Activated T-helper 1 cell treated with anti-CD3 and anti-CD28 coated beads, Interleukin-12 subunit alpha, Interleukin-12 subunit beta, Interleukin-2, Interleukin-4 antibody, amounts not matched to agents 30 ng/mL and 10 ng/mL and 1 ng/mL, durations not matched to agents 14 hours and 24 hours and 36 hours (primary cell): ENCODE measurements around the gene HLA-DMA. TPM values are rescaled to one million over a fixed set of nuclear protein-coding genes. Genes with fewer than 3 reads are reported as not detected.
A peak's percentile ranks its signal among the peaks of the same experiment; 100 is the strongest.

Experiments
- DNase-seq: peaks from one replicate; pipeline ENCODE4 v3.0.0; 2021; ENCODE audit warnings: low spot score
- H3K27ac Mint-ChIP-seq: one replicate; pipeline ENCODE4 v1.8.0; 2021; ENCODE audit warnings: mild to moderate bottlenecking, mixed read lengths
- H3K27me3 Mint-ChIP-seq: one replicate; pipeline ENCODE4 v1.8.0; 2022; ENCODE audit warnings: mild to moderate bottlenecking, moderate library complexity, mixed read lengths; ENCODE audit not compliant: insufficient read depth
- H3K36me3 Mint-ChIP-seq: one replicate; pipeline ENCODE4 v1.8.0; 2021; ENCODE audit warnings: low read depth, mixed read lengths
- H3K4me1 Mint-ChIP-seq: one replicate; pipeline ENCODE4 v1.8.0; 2021; ENCODE audit warnings: low read depth, mixed read lengths
- H3K4me3 Mint-ChIP-seq: one replicate; pipeline ENCODE4 v1.8.0; 2021; ENCODE audit warnings: mild to moderate bottlenecking, moderate library complexity, mixed read lengths
- H3K9me3 Mint-ChIP-seq: one replicate; pipeline ENCODE4 v1.8.0; 2021; ENCODE audit warnings: mixed read lengths
- intact Hi-C: fragments of 100-400 bp; cut with micrococcal nuclease; formaldehyde crosslinking; loops from one replicate; pipeline ENCODE4 v1.15.1; 2024
- total RNA-seq: library from RNA; stranded (reverse); gene quantifications from 2 replicates; pipeline ENCODE4 v1.2.3, GENCODE V29; 2022

Gene HLA-DMA
- total RNA-seq, 1 donor from 2014 or later, result 14.2 TPM

- H3K4me3 Mint-ChIP-seq, result no peak overlapping the region
- H3K27me3 Mint-ChIP-seq, result no peaks in the 10 kb centered on the region
- DNase-seq, result no peak
- H3K9me3 Mint-ChIP-seq, result no peaks in the 10 kb centered on the region
- H3K27ac Mint-ChIP-seq, result no peak overlapping the region
- peaks cover 48% of the 10 kb centered on the region for H3K36me3 Mint-ChIP-seq
- intact Hi-C loops, result no loop called here
- H3K4me1 Mint-ChIP-seq, result peaks cover 57% of the 10 kb centered on the region
Observed at GRCh38 chr6:32982084-32982701, 29.3 kb upstream of the HLA-DMA start.

- no peak for DNase-seq
- peaks cover 73% of the 10 kb centered on the region for H3K4me1 Mint-ChIP-seq
- H3K27ac Mint-ChIP-seq, result no peak overlapping the region
- intact Hi-C loops, result no loop called here
- H3K27me3 Mint-ChIP-seq, result no peaks in the 10 kb centered on the region
- no peaks in the 10 kb centered on the region for H3K9me3 Mint-ChIP-seq
- peaks cover 63% of the 10 kb centered on the region for H3K36me3 Mint-ChIP-seq
- no peak overlapping the region for H3K4me3 Mint-ChIP-seq
Observed at GRCh38 chr6:32980488-32981038, 27.7 kb upstream of the HLA-DMA start.

- H3K27me3 Mint-ChIP-seq, result no peaks in the 10 kb centered on the region
- H3K4me1 Mint-ChIP-seq, result peaks cover 80% of the 10 kb centered on the region
- H3K4me3 Mint-ChIP-seq, result no peak overlapping the region
- H3K36me3 Mint-ChIP-seq, result peaks cover 70% of the 10 kb centered on the region
- no peaks in the 10 kb centered on the region for H3K9me3 Mint-ChIP-seq
- intact Hi-C loops, result loop anchor here (10.0 kb wide), 2 partner anchors 1075 to 1315 kb away; partner anchors contain the start of genes C6orf47, CSNK2B, GPANK1 and LY6G5B
- H3K27ac Mint-ChIP-seq, result peak overlapping the region; percentile 22
- DNase-seq, result no peak
Observed at GRCh38 chr6:32979720-32980487, 27.0 kb upstream of the HLA-DMA start.

- Mint-ChIP-seq H3K27ac (peak overlapping the region; percentile 21), H3K27me3 (peaks cover under 1% of the 10 kb centered on the region), H3K4me1 (peaks cover 69% of the 10 kb centered on the region), H3K4me3 (no peak overlapping the region), H3K9me3 (no peaks in the 10 kb centered on the region), H3K36me3 (peaks cover 89% of the 10 kb centered on the region)
- DNase-seq, result no peak
- intact Hi-C loops, result loop anchor here (10.0 kb wide), 2 partner anchors 1073 to 1313 kb away; partner anchors contain the start of genes C6orf47, CSNK2B, GPANK1 and LY6G5B
Observed at GRCh38 chr6:32977953-32978324, 25.0 kb upstream of the HLA-DMA start.

GRCh38 chr6:32977272-32977952 lies 24.5 kb upstream of the HLA-DMA start:
- Mint-ChIP-seq H3K4me1 (peaks cover 66% of the 10 kb centered on the region), H3K9me3 (no peaks in the 10 kb centered on the region), H3K27me3 (peaks cover 2% of the 10 kb centered on the region), H3K36me3 (peaks cover 95% of the 10 kb centered on the region), H3K4me3 (peak overlapping the region; percentile 96), H3K27ac (peak overlapping the region; percentile 21)
- DNase-seq, result no peak
- intact Hi-C loops, result loop anchor here (10.0 kb wide), 2 partner anchors 1073 to 1313 kb away; partner anchors contain the start of genes C6orf47, CSNK2B, GPANK1 and LY6G5B

GRCh38 chr6:32976334-32977069 lies 23.6 kb upstream of the HLA-DMA start:
- intact Hi-C loops, result loop anchor here (10.0 kb wide), 2 partner anchors 1072 to 1312 kb away; partner anchors contain the start of genes C6orf47, CSNK2B, GPANK1 and LY6G5B
- Mint-ChIP-seq H3K4me1 (peaks cover 60% of the 10 kb centered on the region), H3K36me3 (peaks cover 93% of the 10 kb centered on the region), H3K9me3 (no peaks in the 10 kb centered on the region), H3K4me3 (peak overlapping the region; percentile 96), H3K27me3 (peaks cover 4% of the 10 kb centered on the region), H3K27ac (peak overlapping the region; percentile 14)
- no peak for DNase-seq

- peak overlapping the region; percentile 61 for H3K27ac Mint-ChIP-seq
- H3K4me3 Mint-ChIP-seq, result peak overlapping the region; percentile 96
- H3K4me1 Mint-ChIP-seq, result peaks cover 60% of the 10 kb centered on the region
- no peak for DNase-seq
- intact Hi-C loops, result loop anchor here (10.0 kb wide), 2 partner anchors 1071 to 1311 kb away; partner anchors contain the start of genes C6orf47, CSNK2B, GPANK1 and LY6G5B
- H3K36me3 Mint-ChIP-seq, result peaks cover 94% of the 10 kb centered on the region
- no peaks in the 10 kb centered on the region for H3K9me3 Mint-ChIP-seq
- peaks cover 4% of the 10 kb centered on the region for H3K27me3 Mint-ChIP-seq
Observed at GRCh38 chr6:32975886-32976285, 23.0 kb upstream of the HLA-DMA start.

- peaks cover 90% of the 10 kb centered on the region for H3K36me3 Mint-ChIP-seq
- H3K4me1 Mint-ChIP-seq, result peaks cover 50% of the 10 kb centered on the region
- peak overlapping the region; percentile 96 for H3K4me3 Mint-ChIP-seq
- DNase-seq, result no peak
- intact Hi-C loops, result loop anchor here (1.0 to 10.0 kb wide), 6 partner anchors 9 to 1310 kb away; partner anchors contain the start of genes C6orf47, CSNK2B, GPANK1 and HLA-DMB
- no peaks in the 10 kb centered on the region for H3K9me3 Mint-ChIP-seq
- H3K27ac Mint-ChIP-seq, result peak overlapping the region; percentile 61
- H3K27me3 Mint-ChIP-seq, result peaks cover 4% of the 10 kb centered on the region
Observed at GRCh38 chr6:32974541-32975308, 21.8 kb upstream of the HLA-DMA start.

GRCh38 chr6:32974016-32974333 lies 21.1 kb upstream of the HLA-DMA start:
- Mint-ChIP-seq H3K27ac (peak overlapping the region; percentile 98), H3K9me3 (no peaks in the 10 kb centered on the region), H3K27me3 (peaks cover 4% of the 10 kb centered on the region), H3K4me1 (peaks cover 44% of the 10 kb centered on the region), H3K36me3 (peaks cover 86% of the 10 kb centered on the region), H3K4me3 (peak overlapping the region; percentile 96)
- intact Hi-C loops, result loop anchor here (1.0 to 10.0 kb wide), 6 partner anchors 9 to 1309 kb away; partner anchors contain the start of genes C6orf47, CSNK2B, GPANK1 and HLA-DMB
- DNase-seq, result peak; percentile 28

- Mint-ChIP-seq H3K9me3 (no peaks in the 10 kb centered on the region), H3K27me3 (peaks cover 4% of the 10 kb centered on the region), H3K27ac (peak overlapping the region; percentile 98), H3K36me3 (peaks cover 82% of the 10 kb centered on the region), H3K4me1 (peaks cover 38% of the 10 kb centered on the region), H3K4me3 (peak overlapping the region; percentile 96)
- DNase-seq, result peak; percentile 46
- intact Hi-C loops, result loop anchor here (1.0 to 10.0 kb wide), 6 partner anchors 10 to 1309 kb away; partner anchors contain the start of genes C6orf47, CSNK2B, GPANK1 and HLA-DMB
Observed at GRCh38 chr6:32973144-32974015, 20.5 kb upstream of the HLA-DMA start.
